ENCODE measurements around the gene ZYG11A.
A peak's percentile ranks its signal among the peaks of the same experiment; 100 is the strongest.

ZYG11A gene

GRCh38 chr1:52917156-52917555, 74.6 kb downstream of the ZYG11A start:
- DNase-seq (ENCODE audit: low read depth in 2 of 2, low spot score in 1 of 2), result no peak

DNA sequence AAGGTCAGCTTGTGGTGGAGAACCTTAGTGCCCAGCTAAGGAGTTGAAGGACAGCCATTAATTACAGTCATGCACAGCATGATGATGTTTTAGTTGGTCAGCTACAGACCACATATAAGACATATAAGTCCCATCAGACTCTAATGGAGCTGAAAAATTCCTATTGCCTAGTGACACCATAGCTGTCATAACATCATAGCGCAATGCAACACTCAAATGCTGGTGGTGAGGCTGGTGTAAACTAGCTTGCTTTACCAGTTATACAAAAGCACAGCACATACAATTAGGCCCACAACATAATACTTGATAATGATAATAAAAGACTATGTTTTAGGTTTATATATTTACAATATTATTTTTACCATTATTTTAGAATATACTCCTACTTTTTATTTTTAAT, 75.0 kb downstream of the ZYG11A start:
- DNase-seq (ENCODE audit: low read depth in 2 of 2, low spot score in 1 of 2), result no peak

DNA sequence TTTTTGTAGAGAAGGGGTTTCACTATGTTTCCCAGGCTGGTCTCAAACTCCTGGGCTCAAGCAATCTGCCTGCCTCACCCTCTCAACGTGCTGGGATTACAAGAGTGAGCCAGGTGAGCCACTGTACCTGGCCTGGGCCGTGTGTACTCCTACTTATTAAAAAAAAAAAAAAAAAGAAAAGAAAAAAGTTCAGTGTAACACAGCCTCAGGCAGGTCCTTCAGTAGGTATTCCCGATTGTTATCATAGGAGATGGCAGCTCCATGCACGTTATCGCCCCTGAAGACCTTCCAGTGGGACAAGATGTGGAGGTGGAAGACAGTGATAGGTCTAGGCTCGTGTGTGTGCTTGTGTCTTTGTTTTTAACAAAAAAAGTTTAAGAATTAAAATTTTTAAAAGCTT, 75.6 kb downstream of the ZYG11A start:
- DNase-seq (ENCODE audit: low read depth in 2 of 2, low spot score in 1 of 2), result no peak

DNA sequence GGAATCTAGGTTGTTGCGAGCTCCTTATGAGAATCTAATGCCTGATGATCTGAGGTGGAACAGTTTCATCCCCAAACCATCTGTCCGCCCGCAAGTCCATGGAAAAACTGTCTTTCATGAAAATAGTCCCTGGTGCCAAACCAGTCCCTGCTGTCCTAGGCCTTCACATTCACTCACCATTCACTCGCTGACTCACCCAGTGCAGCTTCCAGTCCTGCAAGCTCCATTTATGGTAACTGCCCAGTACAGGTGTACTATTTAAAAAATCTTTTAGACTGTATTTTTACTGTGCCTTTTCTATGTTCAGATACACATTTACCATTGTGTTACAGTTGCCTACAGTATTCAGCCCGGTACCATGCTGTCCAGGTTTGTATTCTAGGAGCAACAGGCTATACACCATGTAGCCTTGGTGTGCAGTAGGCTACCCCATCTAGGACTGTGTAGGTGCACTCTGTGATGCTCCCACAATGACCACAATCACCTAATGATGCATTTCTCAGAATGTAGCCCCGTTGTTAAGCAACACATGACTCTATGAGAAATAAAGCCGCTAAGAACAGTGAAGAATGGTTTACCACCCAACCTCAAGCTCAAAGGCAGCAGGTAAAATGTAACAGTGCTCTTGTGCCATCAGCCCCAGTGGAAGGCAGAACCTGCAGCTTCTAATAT, 76.6 kb downstream of the ZYG11A start:
- DNase-seq (ENCODE audit: low read depth in 2 of 2, low spot score in 1 of 2), result no peak

DNA sequence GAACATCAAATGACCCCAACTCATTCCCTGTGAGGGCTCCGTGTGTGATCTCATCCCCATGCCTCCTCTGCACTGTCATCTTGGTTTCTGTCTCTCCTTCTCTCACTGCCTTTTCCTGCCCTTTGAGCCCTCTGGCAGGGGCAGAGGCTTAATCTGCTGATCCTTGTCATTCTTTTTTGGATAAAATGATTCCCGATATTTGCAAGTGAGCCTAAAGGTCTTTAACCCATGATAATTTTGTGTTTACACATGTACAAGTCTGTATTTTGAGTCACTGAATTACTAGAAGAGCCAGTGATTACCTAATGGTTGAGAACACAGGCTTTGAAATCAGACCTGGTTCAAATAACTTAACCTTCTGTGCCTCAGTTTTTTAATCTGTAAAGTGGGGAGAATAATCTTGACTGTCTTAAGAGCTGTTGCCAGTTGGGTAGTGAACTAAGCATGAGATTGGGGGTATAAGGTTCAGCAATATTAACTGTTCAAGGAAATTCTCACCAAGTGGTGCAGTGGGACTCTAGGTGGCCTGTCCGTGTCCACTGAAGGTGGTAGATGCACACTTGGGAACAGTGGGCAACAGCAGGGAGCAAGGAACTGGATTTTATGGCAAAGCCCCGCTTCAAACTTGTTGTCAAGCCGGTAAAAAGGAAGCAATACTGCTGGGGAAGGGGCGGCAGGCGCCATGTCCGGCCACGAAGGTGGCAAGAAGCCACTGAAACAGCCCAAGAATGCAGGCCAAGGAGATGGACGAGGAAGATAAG, 77.3 kb downstream of the ZYG11A start:
- no peak for DNase-seq (ENCODE audit: low read depth in 2 of 2, low spot score in 1 of 2)

DNA sequence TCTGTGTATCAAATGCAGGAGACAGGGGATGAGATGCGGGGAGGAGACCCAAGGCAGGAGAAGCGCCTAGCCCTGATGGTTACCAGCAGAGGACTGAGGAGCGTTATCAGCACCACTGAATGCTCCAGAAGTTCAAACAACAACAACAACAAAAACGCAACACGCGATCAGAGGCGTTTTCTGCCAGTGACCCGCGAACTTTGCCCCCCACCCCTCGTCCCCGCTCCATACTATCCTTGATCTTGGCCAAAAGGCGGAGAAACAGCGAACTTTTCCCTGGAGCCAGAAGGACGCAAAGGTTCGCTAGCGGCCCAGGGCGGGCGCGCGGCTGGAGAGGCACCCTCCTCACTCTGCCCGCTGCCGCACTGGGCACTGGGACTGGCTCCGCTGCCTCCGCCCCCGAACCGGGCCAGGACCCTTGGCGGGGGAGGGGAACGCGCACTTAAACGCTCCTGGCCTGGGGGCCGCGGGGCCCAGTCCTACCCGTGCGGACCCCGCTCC, 78.3 kb downstream of the ZYG11A start:
- no peak for DNase-seq (ENCODE audit: low read depth in 2 of 2, low spot score in 1 of 2)

DNA sequence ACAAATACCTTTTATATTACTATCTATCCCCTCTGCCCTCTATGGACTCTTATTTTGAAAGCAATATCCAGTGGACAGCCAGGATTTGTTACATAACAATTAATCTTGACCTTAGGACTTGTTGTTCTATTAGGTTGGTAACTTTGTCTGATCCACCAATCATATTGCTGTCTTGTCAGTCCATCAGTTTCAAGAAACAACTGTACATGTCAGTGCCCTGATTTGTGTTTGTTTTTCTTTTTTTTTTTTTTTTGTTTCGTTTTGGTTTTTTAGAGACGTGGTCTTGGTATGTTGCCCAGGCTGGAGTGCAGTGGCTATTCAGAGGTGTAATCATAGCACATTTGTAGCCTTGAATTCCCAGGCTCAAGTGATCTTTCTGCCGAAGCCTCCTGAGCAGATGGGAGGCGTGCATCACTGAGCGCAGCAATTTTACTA, 83.0 kb downstream of the ZYG11A start:
- DNase-seq (ENCODE audit: low read depth in 2 of 2, low spot score in 1 of 2), result no peak

GRCh38 chr1:52926864-52927211, 84.3 kb downstream of the ZYG11A start:
- no peak for DNase-seq (ENCODE audit: low read depth in 2 of 2, low spot score in 1 of 2)

DNA sequence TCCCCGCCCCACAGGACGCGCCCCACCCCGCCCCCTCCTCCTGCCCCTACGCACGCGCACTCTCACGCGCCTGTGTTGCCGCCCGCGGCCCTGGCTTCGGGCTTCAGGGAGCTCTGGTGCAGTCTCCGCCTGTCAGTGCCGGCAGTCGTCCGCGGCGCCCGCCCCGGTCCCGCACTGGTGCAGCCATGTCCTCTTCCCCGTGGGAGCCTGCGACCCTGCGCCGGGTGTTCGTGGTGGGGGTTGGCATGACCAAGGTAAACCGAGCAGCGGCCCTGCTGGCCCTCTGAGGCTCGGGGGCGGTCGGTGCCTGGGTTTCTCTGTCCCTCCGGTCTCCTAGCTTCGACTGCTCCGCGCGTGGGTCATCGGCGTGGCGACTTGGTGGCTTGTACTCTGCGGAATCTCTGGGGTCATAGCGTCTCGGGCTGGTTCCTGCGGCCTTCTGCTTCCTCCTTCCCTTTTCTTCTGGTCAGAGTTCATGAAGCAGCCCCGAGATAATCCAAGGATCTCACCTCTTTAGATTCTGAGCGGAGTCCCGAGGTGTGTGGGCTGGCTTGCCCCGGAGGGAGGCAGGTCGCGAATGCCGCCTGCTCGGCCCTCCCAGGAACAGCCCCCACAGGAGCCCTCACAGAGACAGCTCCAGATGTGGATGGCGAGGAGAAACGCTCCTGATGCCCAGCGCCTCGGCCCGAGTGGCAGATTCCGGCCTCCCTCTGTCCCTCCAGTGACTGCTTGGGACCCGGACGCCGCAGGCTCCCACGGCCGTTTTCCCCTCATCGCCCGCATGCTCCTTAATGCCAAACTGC, 84.9 kb downstream of the ZYG11A start, which contains the start of gene SCP2:
TSS of gene SCP2 (plus strand) at position 65 of the 803 bp plus-strand sequence. CDS start at position 186, 121 bp downstream.
- peak; percentile 61 to 65 for DNase-seq (ENCODE audit: low read depth in 2 of 2, low spot score in 1 of 2)

DNA sequence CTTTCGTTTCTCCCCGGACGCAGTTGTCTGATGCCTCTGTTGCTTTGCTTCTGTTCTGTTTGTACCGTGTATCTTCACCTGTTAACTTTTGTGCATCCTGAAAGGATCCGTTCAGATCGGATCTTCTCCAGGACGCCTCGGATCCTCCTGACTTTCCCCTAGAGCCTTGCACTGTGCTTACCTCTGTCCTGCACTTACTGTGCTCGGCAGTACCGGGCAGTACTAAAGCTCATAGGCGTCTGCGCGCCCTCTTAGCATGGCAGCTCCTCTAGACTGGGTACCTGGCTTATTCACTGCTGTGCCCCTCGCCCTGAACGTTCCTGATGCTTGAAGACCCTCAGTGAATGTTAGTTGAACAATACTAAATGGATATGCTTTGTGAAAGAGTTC, 85.5 kb downstream of the ZYG11A start:
- DNase-seq (ENCODE audit: low read depth in 2 of 2, low spot score in 1 of 2), result no peak

DNA sequence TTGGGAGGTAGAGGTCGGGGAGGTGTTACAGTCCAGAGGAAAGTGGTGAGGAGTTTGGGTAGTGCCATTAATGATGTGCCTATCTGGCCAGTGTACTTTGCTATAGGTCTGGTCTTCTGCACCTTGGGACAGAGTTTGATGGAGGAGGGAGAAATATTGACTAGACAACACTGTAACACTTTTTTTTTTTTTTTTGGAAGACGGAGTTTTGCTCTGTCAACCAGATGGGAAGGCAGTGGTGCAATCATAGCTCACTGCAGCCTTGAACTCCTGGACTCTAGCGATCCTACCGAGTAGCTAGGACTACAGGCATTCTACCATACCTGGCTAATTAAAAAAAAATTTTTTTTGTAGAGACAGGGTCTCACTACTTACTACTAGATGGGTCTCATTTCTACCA, 86.5 kb downstream of the ZYG11A start:
- no peak for DNase-seq (ENCODE audit: low read depth in 2 of 2, low spot score in 1 of 2)

DNA sequence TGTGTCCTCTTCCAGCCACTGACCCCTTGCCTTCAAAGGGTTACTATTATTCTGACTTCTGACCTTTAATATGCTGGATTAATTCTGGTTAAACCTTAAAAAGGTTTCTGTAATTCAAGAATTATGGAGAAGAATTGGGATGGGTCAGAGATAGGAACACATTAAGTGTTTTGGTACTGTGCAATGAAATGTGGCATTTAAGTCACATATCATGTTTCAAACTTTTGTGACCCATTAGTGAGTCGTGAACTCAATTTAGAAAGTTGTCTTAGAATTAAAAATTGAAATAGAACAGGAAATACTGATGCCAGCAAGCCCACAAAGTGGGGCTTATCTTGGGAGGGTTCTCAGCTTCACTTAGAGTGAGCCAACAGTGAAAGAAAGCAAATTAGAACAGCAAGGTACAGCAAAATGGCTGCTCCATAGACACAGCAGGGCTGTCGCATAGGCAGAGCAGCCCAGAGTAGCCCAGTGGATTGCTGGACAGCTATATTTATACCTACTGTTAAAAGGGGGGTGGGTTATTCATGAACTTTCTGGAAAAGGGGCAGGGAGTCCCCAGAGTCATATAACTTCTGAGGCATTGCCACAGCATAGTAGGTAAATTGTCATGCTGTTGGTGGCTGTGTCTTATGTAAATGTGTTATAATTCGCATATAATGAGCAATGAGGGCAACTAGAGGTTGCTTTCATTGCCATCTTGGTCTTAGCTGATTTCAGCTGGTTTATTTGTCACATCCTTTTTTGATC, 95.0 kb downstream of the ZYG11A start:
- no peak for DNase-seq (ENCODE audit: low read depth in 2 of 2, low spot score in 1 of 2)

DNA sequence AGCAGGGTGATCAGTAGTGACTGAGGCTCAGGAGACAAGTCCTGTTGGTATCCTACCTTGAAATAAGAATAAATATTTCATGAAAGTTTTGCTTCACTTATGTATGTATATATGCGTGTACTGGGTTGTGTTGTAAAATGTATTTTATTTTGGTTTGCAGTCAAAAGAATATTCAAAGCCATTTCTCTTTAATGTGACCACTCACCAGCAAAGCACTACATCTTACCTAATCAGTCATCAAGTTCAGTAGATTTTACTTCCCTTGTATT, 95.6 kb downstream of the ZYG11A start:
- DNase-seq (ENCODE audit: low read depth in 2 of 2, low spot score in 1 of 2), result no peak

DNA sequence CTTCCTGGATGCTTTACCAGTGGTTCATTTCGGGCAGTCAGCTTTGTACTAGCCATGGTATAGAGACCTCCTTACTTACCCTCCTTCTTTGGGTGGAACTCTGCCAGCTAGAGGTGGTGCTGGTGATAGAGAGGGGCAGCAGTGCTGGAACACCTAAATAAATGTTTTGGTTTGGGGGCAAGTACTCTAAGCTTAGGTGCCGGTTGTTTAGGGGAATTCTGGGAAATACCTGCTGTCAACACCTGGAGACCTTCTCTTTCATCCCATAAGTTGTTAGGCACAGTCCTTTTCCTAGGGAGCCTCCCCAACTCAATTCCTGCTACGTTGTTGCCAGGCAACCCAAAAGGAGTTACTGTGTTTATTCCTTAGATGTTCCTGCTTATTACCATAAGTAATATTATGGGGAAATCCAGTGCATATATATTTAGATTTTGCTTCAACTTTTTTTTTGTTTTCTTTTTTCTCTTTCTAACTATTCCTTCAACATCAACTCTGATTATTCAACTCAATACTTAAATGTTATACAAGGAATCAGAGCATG, 101.4 kb downstream of the ZYG11A start:
- DNase-seq (ENCODE audit: low read depth in 2 of 2, low spot score in 1 of 2), result no peak

DNA sequence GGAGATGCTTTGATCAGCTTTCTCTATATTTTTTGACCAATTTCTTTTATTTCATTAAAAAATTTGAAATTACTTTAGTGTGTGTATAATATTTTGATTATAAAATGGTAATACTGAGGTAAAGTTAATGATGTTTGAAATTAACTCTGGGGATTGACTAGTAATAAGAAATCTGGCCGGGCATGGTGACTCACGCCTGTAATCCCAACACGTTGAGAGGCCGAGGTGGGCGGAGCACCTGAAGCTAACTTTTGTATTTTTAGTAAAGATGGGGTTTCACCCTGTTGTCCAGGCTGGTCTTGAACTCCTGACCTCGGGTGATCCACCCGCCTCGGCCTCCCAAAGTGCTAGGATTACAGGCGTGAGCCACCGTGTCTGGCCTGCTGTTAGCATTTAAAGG, 102.0 kb downstream of the ZYG11A start:
- no peak for DNase-seq (ENCODE audit: low read depth in 2 of 2, low spot score in 1 of 2)
